Measurements from ENCODE around the gene TNF. TPM values are rescaled to one million over a fixed set of nuclear protein-coding genes. Genes with fewer than 3 reads are reported as not detected.
A peak's percentile ranks its signal among the peaks of the same experiment; 100 is the strongest.

TNF gene
- total RNA-seq, 3 donors from 2014 or later: 0.41 to 1.7 (median 1.1) TPM

GRCh38 chr6:31620586-31621319, 45.4 kb downstream of the TNF start, which contains the start of gene PRRC2A:
PRRC2A (plus strand) TSS chr6:31620715; CDS start chr6:31622790, 2,075 bp downstream.
- peaks cover 15% of the 10 kb centered on the region for H3K36me3 ChIP-seq (ENCODE audit: low read depth)
- H3K4me1 ChIP-seq (ENCODE audit: low read depth): peaks cover 9% of the 10 kb centered on the region
- ATAC-seq: peak; percentile 87
- peak in 2 of 3 donors; percentile 95 to 98 for DNase-seq
- peak within 1 kb of the TSS; percentile 68 for H3K4me3 ChIP-seq
- TF ChIP-seq CTCF (IDR thresholded peaks at IDR 0.05): no peak
- intact Hi-C loops (cut with DNase I, micrococcal nuclease): no loop called here
- H3K9me3 ChIP-seq: no peaks in the 10 kb centered on the region

- Histone ChIP-seq H3K9me3 (no peaks in the 10 kb centered on the region), H3K4me3 (peak overlapping the region; percentile 68), H3K36me3 (ENCODE audit: low read depth) (peaks cover 20% of the 10 kb centered on the region), H3K4me1 (ENCODE audit: low read depth) (peaks cover 9% of the 10 kb centered on the region)
- intact Hi-C loops (cut with DNase I, micrococcal nuclease): no loop called here
- DNase-seq: no peak
- TF ChIP-seq CTCF (IDR thresholded peaks at IDR 0.05): no peak
- no peak for ATAC-seq
Measured at GRCh38 chr6:31621320-31621939, 46.1 kb downstream of the TNF start.

- ATAC-seq: no peak
Measured at GRCh38 chr6:31621991-31622390, 46.6 kb downstream of the TNF start.

GRCh38 chr6:31622684-31623091, 47.3 kb downstream of the TNF start:
- peaks cover 9% of the 10 kb centered on the region for H3K4me1 ChIP-seq (ENCODE audit: low read depth)
- H3K4me3 ChIP-seq: no peak overlapping the region
- H3K9me3 ChIP-seq: no peaks in the 10 kb centered on the region
- DNase-seq: peak in 1 of 3 donors; percentile 34
- no peak for ATAC-seq
- no peak for TF ChIP-seq CTCF (IDR thresholded peaks at IDR 0.05)
- intact Hi-C loops (cut with DNase I, micrococcal nuclease): no loop called here
- H3K36me3 ChIP-seq (ENCODE audit: low read depth): peaks cover 31% of the 10 kb centered on the region

More at GRCh38 chr6:31621991-31622390, 46.6 kb downstream of the TNF start:
- H3K4me3 ChIP-seq: no peak overlapping the region
- no peak for TF ChIP-seq CTCF (IDR thresholded peaks at IDR 0.05)
- intact Hi-C loops (cut with DNase I, micrococcal nuclease): no loop called here
- peaks cover 26% of the 10 kb centered on the region for H3K36me3 ChIP-seq (ENCODE audit: low read depth)
- H3K9me3 ChIP-seq: no peaks in the 10 kb centered on the region
- peaks cover 9% of the 10 kb centered on the region for H3K4me1 ChIP-seq (ENCODE audit: low read depth)
- peak in 1 of 3 donors; percentile 51 for DNase-seq

GRCh38 chr6:31624070-31624469, 48.7 kb downstream of the TNF start:
- no peaks in the 10 kb centered on the region for H3K9me3 ChIP-seq

More at GRCh38 chr6:31624070-31624469, 48.7 kb downstream of the TNF start:
- peaks cover 9% of the 10 kb centered on the region for H3K4me1 ChIP-seq (ENCODE audit: low read depth)
- H3K4me3 ChIP-seq: no peak overlapping the region
- no peak for DNase-seq
- TF ChIP-seq CTCF (IDR thresholded peaks at IDR 0.05): no peak
- peaks cover 40% of the 10 kb centered on the region for H3K36me3 ChIP-seq (ENCODE audit: low read depth)
- no peak for ATAC-seq
- intact Hi-C loops (cut with DNase I, micrococcal nuclease): no loop called here
